Smooth muscle cell (in vitro differentiated cells): ENCODE data around the gene TF. TPM values are rescaled to one million over a fixed set of nuclear protein-coding genes. Genes with fewer than 3 reads are reported as not detected.

ENCODE experiments used
- DNase-seq: peaks from one replicate; lab custom pipeline; 2025; ENCODE audit not compliant: unreplicated experiment; lab: John Stamatoyannopoulos, UW
- H2AFZ ChIP-seq: fragments of 200-600 bp; sonication (generic); 2 replicates; pipeline ENCODE4 v1.6.0; 2016; ENCODE audit warnings: antibody characterized with exemption, low read depth, mild to moderate bottlenecking
- H3F3A ChIP-seq: fragments of 200-600 bp; sonication (generic); 2 replicates; pipeline ENCODE4 v1.6.0; 2017; ENCODE audit warnings: antibody characterized with exemption, low read depth
- H3K27ac ChIP-seq: fragments of 200-600 bp; sonication (generic); 2 replicates; pipeline ENCODE4 v1.5.1; 2016; ENCODE audit warnings: low read depth, mild to moderate bottlenecking
- H3K27me3 ChIP-seq: fragments of 200-600 bp; sonication (generic); 2 replicates; pipeline ENCODE4 v1.6.1; 2016; ENCODE audit warnings: low read depth, mild to moderate bottlenecking
- H3K36me3 ChIP-seq: fragments of 200-600 bp; sonication (generic); 2 replicates; pipeline ENCODE4 v1.5.1; 2016; ENCODE audit warnings: low read depth
- H3K4me1 ChIP-seq: fragments of 200-600 bp; sonication (generic); 2 replicates; pipeline ENCODE4 v1.5.1; 2016; ENCODE audit warnings: low read depth
- H3K4me2 ChIP-seq: fragments of 200-600 bp; sonication (generic); 2 replicates; pipeline ENCODE4 v1.6.0; 2016; ENCODE audit warnings: mild to moderate bottlenecking
- H3K4me3 ChIP-seq: fragments of 200-600 bp; sonication (generic); 2 replicates; pipeline ENCODE4 v1.5.1; 2016; ENCODE audit warnings: mild to moderate bottlenecking
- H3K79me2 ChIP-seq: fragments of 200-600 bp; sonication (generic); 2 replicates; pipeline ENCODE4 v1.6.0; 2016; ENCODE audit warnings: low read depth, mild to moderate bottlenecking
- H3K9ac ChIP-seq: fragments of 200-600 bp; sonication (generic); 2 replicates; pipeline ENCODE4 v1.6.0; 2016; ENCODE audit warnings: low read depth
- H3K9me3 ChIP-seq: fragments of 200-600 bp; sonication (generic); replicated peaks from 2 replicates; pipeline ENCODE4 v1.5.1; 2016; ENCODE audit warnings: low read depth
- H4K20me1 ChIP-seq: fragments of 200-600 bp; sonication (generic); 2 replicates; pipeline ENCODE4 v1.6.0; 2016; ENCODE audit warnings: low read depth
- CTCF ChIP-seq: fragments of 200-600 bp; sonication (generic); IDR thresholded peaks from 2 replicates; pipeline ENCODE4 v1.5.1; 2017; ENCODE audit warnings: borderline replicate concordance, mild to moderate bottlenecking, antibody characterized with exemption; ENCODE audit not compliant: insufficient read depth, poor library complexity, severe bottlenecking
- WGBS: methylation state at CpG from one replicate; pipeline ENCODE4 v1.1.7; 2016; ENCODE audit warnings: low lambda C conversion rate; 5-methylcytosine and 5-hydroxymethylcytosine counted together
- polyA plus RNA-seq: library from polyadenylated mRNA; unstranded; fragments of >200 nt; fragmentation: Nextera tagmentation; extraction: Ambion mirVana; gene quantifications from 2 replicates; pipeline ENCODE4 v1.2.1, GENCODE V29; 2016
- total RNA-seq: library from RNA; depleted of rRNA; stranded (reverse); fragments of >200 nt; gene quantifications from 2 replicates; pipeline ENCODE4 v1.2.3, GENCODE V29; 2014

The TF gene
- total and polyA plus RNA-seq, 2 experiments from 2014 or later: 1.0 to 1.6 TPM

- no peak for DNase-seq
- H3K27ac ChIP-seq: no peak overlapping the region
- H3K9me3 ChIP-seq: no peaks in the 10 kb centered on the region
- no peak overlapping the region for H2AFZ ChIP-seq
- H3K4me2 ChIP-seq: no peak overlapping the region
- H3F3A ChIP-seq: no peaks in the 10 kb centered on the region
- no peaks in the 10 kb centered on the region for H3K4me1 ChIP-seq
- H3K4me3 ChIP-seq: no peak overlapping the region
- no peaks in the 10 kb centered on the region for H3K36me3 ChIP-seq
- H3K9ac ChIP-seq: no peak overlapping the region
- no peak for TF ChIP-seq CTCF
- 87% methylated on average over 6 of the region's 6 CpGs for WGBS
- no peaks in the 10 kb centered on the region for H3K79me2 ChIP-seq
- no peaks in the 10 kb centered on the region for H4K20me1 ChIP-seq
- no peaks in the 10 kb centered on the region for H3K27me3 ChIP-seq
Measured at GRCh38 chr3:133749427-133750258, 3.5 kb downstream of the TF start.

- no peak overlapping the region for H3K9ac ChIP-seq
- no peaks in the 10 kb centered on the region for H4K20me1 ChIP-seq
- no peak overlapping the region for H2AFZ ChIP-seq
- H3K4me2 ChIP-seq: no peak overlapping the region
- DNase-seq: no peak
- H3K4me1 ChIP-seq: no peaks in the 10 kb centered on the region
- no peaks in the 10 kb centered on the region for H3F3A ChIP-seq
- no peaks in the 10 kb centered on the region for H3K9me3 ChIP-seq
- H3K27ac ChIP-seq: no peak overlapping the region
- no peak overlapping the region for H3K4me3 ChIP-seq
- WGBS: 93% methylated on average over 6 of the region's 6 CpGs
- no peaks in the 10 kb centered on the region for H3K27me3 ChIP-seq
- no peaks in the 10 kb centered on the region for H3K36me3 ChIP-seq
- no peak for TF ChIP-seq CTCF
- H3K79me2 ChIP-seq: no peaks in the 10 kb centered on the region
Measured at GRCh38 chr3:133750259-133750656, 4.1 kb downstream of the TF start.

- Histone ChIP-seq H3K27ac (no peak overlapping the region), H3K4me1 (no peaks in the 10 kb centered on the region), H2AFZ (no peak overlapping the region), H3K9me3 (no peaks in the 10 kb centered on the region), H3K4me3 (no peak overlapping the region), H3K36me3 (no peaks in the 10 kb centered on the region), H3K9ac (no peak overlapping the region), H3F3A (no peaks in the 10 kb centered on the region), H3K79me2 (no peaks in the 10 kb centered on the region), H4K20me1 (no peaks in the 10 kb centered on the region), H3K4me2 (no peak overlapping the region), H3K27me3 (no peaks in the 10 kb centered on the region)
- 94% methylated on average over 13 of the region's 13 CpGs for WGBS
- no peak for TF ChIP-seq CTCF
- DNase-seq: no peak
Measured at GRCh38 chr3:133753107-133753778, 7.0 kb downstream of the TF start.

- no peak for DNase-seq
- Histone ChIP-seq H3K27ac (no peak overlapping the region), H3K4me2 (no peak overlapping the region), H3K36me3 (no peaks in the 10 kb centered on the region), H3K27me3 (no peaks in the 10 kb centered on the region), H3F3A (no peaks in the 10 kb centered on the region), H3K4me1 (no peaks in the 10 kb centered on the region), H3K9me3 (no peaks in the 10 kb centered on the region), H3K4me3 (no peak overlapping the region), H3K79me2 (no peaks in the 10 kb centered on the region), H4K20me1 (no peaks in the 10 kb centered on the region), H2AFZ (no peak overlapping the region), H3K9ac (no peak overlapping the region)
- WGBS: 100% methylated on average over 1 of the region's 1 CpG
- TF ChIP-seq CTCF: no peak
Measured at GRCh38 chr3:133753779-133754164, 7.6 kb downstream of the TF start.
